ENCODE measurements around the gene VPS51.

DNA sequence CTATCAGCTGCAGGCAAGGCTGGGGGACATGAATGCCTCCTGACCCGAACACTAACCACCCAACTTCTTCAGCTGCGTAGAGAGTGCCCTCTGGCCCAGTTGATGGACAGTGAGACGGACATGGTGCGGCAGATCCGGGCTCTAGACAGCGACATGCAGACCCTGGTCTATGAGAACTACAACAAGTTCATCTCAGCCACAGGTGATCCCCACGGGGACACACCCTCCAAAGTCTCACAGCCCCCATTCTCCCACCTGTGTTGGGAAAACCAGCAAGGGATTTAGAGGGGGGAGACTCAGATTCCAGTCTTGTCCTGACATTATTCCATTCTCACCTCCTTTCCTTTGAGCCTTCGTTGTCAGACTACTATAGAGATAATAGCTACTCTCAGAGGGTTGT, 912 bp downstream of the VPS51 start:
- no peak for TF ChIP-seq EZH2 (IDR thresholded peaks at IDR 0.05; ENCODE audit: low read depth)
- TF ChIP-seq, protein P1, sequence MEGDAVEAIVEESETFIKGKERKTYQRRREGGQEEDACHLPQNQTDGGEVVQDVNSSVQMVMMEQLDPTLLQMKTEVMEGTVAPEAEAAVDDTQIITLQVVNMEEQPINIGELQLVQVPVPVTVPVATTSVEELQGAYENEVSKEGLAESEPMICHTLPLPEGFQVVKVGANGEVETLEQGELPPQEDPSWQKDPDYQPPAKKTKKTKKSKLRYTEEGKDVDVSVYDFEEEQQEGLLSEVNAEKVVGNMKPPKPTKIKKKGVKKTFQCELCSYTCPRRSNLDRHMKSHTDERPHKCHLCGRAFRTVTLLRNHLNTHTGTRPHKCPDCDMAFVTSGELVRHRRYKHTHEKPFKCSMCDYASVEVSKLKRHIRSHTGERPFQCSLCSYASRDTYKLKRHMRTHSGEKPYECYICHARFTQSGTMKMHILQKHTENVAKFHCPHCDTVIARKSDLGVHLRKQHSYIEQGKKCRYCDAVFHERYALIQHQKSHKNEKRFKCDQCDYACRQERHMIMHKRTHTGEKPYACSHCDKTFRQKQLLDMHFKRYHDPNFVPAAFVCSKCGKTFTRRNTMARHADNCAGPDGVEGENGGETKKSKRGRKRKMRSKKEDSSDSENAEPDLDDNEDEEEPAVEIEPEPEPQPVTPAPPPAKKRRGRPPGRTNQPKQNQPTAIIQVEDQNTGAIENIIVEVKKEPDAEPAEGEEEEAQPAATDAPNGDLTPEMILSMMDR (conservative IDR thresholded peaks at IDR 0.05) = no peak
